HepG2 (cell line): ENCODE data around the gene HHIPL1. TPM values are rescaled to one million over a fixed set of nuclear protein-coding genes. Genes with fewer than 3 reads are reported as not detected.

ENCODE experiments used
- ATF1 ChIP-seq: IDR thresholded peaks from 2 replicates; pipeline ENCODE4 v1.6.1; 2016; ENCODE audit warnings: mild to moderate bottlenecking, control low read depth
- FOXC1 ChIP-seq: sonication (generic); formaldehyde crosslinking; IDR thresholded peaks from 2 replicates; pipeline ENCODE4 v1.8.0; 2022; ENCODE audit warnings: mild to moderate bottlenecking, missing genetic modification reagents, borderline replicate concordance
- KLF11 ChIP-seq: IDR thresholded peaks from 2 replicates; pipeline ENCODE4 v1.6.1; 2016; ENCODE audit warnings: missing compliant biosample characterization
- NKX3-1 ChIP-seq: sonication (generic); formaldehyde crosslinking; IDR thresholded peaks from 2 replicates; pipeline ENCODE4 v1.5.0; 2020; ENCODE audit warnings: missing genetic modification reagents
- POLR2AphosphoS2 ChIP-seq: IDR thresholded peaks from 2 replicates; pipeline ENCODE4 v1.6.1; 2011; ENCODE audit warnings: low read depth, low read length, improper control_type of control experiment
- RNF2 ChIP-seq: fragments of 450-650 bp; conservative IDR thresholded peaks from 2 replicates; pipeline ENCODE4 v1.6.1; 2016; ENCODE audit warnings: low read depth
- TARDBP ChIP-seq: sonication (generic); formaldehyde crosslinking; IDR thresholded peaks from 2 replicates; pipeline ENCODE4 v1.8.0; 2022; ENCODE audit warnings: mild to moderate bottlenecking, missing genetic modification reagents
- ZNF124 ChIP-seq: sonication (generic); formaldehyde crosslinking; IDR thresholded peaks from 2 replicates; pipeline ENCODE4 v1.4.0; 2020; ENCODE audit warnings: missing genetic modification reagents
- polyA plus RNA-seq, 8 experiments: library from polyadenylated mRNA; depleted of rRNA in 3 of 8; stranded (reverse) in 7 of 8; unstranded in 1 of 8; fragments of >200 nt; fragmentation: Illumina TruSeq in 4 of 8; extraction: Trizol in 4 of 8; gene quantifications; 2 replicates each; pipeline versions ENCODE4 v1.2.1 to v1.2.3, GENCODE V29; 2011 to 2016; ENCODE audit warnings: low read depth in 4 of 8, missing spikeins in 1 of 8, mixed read lengths in 1 of 8; ENCODE audit not compliant: insufficient read depth in 1 of 8
- total RNA-seq, 5 experiments: library from RNA; depleted of rRNA; stranded (reverse); fragments of >200 nt; fragmentation: Illumina TruSeq; extraction: Trizol; gene quantifications; 2 replicates each; pipeline ENCODE4 v1.2.3, GENCODE V29; 2016; ENCODE audit warnings: low read depth in 1 of 5
- TF ChIP-seq, protein P1 (sequence below): IDR thresholded peaks from 2 replicates; pipeline ENCODE4 v1.4.0; 2020; ENCODE audit warnings: mild to moderate bottlenecking, missing genetic modification reagents
- TF ChIP-seq, protein P2 (sequence below): sonication (generic); formaldehyde crosslinking; IDR thresholded peaks from 2 replicates; pipeline ENCODE4 v1.4.0; 2020; ENCODE audit warnings: missing genetic modification reagents
- TF ChIP-seq, protein P3 (sequence below): sonication (generic); formaldehyde crosslinking; IDR thresholded peaks from 2 replicates; pipeline ENCODE4 v1.4.0; 2020; ENCODE audit warnings: missing genetic modification reagents

Gene HHIPL1
- total and polyA plus RNA-seq, 2 of the 13 experiments (the other 11 are each of a cell fraction or from before 2014, with no cell fraction given), result not detected

DNA sequence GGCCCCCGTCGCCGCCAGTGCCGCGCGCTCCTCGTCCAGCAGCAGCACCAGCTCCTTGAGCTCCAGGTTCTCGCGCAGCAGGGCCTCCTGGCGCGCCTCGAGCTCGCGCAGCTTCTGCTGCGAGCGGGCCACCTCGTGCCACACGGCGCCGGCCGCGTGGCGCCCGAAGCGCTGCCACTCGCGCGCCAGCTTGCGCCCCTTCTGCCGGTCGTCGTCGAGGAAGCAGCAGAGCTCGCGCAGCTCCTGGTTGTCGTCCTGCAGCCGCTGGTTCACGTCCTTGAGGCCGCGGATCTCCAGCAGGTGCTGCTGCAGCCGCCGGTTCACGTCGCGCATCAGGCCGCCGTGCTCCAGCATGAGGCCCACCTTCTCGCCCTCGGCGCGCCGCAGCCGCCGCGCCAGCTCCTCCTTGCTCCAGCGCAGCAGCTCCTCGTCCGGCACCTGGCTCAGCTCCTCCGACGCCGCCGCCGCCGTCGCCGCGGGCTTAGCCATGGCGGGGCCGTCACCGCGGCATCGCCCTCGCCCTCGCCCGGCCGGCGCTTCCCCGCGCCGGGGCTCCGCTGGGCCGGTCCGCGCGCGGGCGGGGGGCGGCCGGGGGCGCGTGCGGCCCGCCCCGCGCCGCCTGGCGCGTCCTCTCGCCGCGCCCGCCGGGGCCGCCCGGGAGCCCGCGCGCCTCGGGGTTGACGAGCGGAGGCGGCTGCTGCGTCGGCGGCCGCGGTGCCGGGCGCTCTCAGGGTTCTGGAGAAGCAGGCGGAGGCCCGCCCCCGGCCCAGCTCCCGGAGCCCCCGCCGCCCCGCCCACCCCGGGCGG lies 41.3 kb upstream of the HHIPL1 start, which contains the start of gene CCDC85C (continued):
- TF ChIP-seq, protein P1, sequence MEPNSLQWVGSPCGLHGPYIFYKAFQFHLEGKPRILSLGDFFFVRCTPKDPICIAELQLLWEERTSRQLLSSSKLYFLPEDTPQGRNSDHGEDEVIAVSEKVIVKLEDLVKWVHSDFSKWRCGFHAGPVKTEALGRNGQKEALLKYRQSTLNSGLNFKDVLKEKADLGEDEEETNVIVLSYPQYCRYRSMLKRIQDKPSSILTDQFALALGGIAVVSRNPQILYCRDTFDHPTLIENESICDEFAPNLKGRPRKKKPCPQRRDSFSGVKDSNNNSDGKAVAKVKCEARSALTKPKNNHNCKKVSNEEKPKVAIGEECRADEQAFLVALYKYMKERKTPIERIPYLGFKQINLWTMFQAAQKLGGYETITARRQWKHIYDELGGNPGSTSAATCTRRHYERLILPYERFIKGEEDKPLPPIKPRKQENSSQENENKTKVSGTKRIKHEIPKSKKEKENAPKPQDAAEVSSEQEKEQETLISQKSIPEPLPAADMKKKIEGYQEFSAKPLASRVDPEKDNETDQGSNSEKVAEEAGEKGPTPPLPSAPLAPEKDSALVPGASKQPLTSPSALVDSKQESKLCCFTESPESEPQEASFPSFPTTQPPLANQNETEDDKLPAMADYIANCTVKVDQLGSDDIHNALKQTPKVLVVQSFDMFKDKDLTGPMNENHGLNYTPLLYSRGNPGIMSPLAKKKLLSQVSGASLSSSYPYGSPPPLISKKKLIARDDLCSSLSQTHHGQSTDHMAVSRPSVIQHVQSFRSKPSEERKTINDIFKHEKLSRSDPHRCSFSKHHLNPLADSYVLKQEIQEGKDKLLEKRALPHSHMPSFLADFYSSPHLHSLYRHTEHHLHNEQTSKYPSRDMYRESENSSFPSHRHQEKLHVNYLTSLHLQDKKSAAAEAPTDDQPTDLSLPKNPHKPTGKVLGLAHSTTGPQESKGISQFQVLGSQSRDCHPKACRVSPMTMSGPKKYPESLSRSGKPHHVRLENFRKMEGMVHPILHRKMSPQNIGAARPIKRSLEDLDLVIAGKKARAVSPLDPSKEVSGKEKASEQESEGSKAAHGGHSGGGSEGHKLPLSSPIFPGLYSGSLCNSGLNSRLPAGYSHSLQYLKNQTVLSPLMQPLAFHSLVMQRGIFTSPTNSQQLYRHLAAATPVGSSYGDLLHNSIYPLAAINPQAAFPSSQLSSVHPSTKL (CRISPR knock-in tag), result peak; percentile 39
- TF ChIP-seq NKX3-1 (CRISPR knock-in tag) (peak; percentile 98), ZNF124 (CRISPR knock-in tag) (no peak), TARDBP (CRISPR knock-in tag) (no peak), RNF2 (peak; percentile 100), POLR2AphosphoS2 (no peak), ATF1 (no peak), KLF11 (CRISPR knock-in tag) (no peak), FOXC1 (CRISPR knock-in tag) (peak; percentile 98)
- TF ChIP-seq, protein P2, sequence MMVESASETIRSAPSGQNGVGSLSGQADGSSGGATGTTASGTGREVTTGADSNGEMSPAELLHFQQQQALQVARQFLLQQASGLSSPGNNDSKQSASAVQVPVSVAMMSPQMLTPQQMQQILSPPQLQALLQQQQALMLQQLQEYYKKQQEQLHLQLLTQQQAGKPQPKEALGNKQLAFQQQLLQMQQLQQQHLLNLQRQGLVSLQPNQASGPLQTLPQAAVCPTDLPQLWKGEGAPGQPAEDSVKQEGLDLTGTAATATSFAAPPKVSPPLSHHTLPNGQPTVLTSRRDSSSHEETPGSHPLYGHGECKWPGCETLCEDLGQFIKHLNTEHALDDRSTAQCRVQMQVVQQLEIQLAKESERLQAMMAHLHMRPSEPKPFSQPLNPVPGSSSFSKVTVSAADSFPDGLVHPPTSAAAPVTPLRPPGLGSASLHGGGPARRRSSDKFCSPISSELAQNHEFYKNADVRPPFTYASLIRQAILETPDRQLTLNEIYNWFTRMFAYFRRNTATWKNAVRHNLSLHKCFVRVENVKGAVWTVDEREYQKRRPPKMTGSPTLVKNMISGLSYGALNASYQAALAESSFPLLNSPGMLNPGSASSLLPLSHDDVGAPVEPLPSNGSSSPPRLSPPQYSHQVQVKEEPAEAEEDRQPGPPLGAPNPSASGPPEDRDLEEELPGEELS, result 0 out of 2 replicates have a peak, but pooled peaks have one; percentile 49
- TF ChIP-seq, protein P3, sequence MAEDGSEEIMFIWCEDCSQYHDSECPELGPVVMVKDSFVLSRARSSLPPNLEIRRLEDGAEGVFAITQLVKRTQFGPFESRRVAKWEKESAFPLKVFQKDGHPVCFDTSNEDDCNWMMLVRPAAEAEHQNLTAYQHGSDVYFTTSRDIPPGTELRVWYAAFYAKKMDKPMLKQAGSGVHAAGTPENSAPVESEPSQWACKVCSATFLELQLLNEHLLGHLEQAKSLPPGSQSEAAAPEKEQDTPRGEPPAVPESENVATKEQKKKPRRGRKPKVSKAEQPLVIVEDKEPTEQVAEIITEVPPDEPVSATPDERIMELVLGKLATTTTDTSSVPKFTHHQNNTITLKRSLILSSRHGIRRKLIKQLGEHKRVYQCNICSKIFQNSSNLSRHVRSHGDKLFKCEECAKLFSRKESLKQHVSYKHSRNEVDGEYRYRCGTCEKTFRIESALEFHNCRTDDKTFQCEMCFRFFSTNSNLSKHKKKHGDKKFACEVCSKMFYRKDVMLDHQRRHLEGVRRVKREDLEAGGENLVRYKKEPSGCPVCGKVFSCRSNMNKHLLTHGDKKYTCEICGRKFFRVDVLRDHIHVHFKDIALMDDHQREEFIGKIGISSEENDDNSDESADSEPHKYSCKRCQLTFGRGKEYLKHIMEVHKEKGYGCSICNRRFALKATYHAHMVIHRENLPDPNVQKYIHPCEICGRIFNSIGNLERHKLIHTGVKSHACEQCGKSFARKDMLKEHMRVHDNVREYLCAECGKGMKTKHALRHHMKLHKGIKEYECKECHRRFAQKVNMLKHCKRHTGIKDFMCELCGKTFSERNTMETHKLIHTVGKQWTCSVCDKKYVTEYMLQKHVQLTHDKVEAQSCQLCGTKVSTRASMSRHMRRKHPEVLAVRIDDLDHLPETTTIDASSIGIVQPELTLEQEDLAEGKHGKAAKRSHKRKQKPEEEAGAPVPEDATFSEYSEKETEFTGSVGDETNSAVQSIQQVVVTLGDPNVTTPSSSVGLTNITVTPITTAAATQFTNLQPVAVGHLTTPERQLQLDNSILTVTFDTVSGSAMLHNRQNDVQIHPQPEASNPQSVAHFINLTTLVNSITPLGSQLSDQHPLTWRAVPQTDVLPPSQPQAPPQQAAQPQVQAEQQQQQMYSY (CRISPR knock-in tag), result peak; percentile 80
